ENCODE data around the gene MAPK4. TPM values are rescaled to one million over a fixed set of nuclear protein-coding genes. Genes with fewer than 3 reads are reported as not detected.

The MAPK4 gene
- total and polyA plus RNA-seq, 10 of the 15 experiments (the other 5 are each of a cell fraction or from before 2014, with no cell fraction given) = 0.03 to 0.11 (median 0.06) TPM; not detected in 4

DNA sequence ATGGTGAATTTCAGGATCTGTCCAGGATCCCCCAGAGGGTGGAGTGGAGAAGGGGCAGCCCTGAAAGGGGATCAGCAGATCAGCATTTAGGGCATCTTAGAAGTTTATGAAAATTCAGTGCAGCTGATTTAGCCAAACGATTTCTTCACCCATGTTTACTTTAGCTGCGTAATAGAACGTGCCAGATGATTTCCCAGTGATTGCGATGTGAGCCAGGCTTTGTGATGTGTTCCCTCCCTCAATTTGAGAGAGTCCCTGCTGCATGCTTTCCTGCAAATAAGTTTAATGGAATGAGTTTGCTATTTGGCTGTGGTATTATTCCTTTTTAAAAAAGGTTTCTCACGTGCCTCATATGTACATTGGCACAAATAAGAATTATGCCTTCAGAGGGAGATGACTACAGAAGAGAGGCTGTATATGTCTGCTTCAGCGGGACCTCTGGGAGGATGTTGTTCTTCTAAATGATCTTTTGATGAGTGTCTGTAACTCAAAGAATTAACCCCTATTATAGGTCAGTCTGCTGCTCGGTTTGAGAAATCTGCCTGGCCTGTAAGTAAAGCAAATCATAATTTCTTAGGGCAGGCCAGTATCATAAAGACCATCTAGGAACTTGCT is 148.1 kb downstream of the MAPK4 start:
- Histone ChIP-seq H3K4me2 (ENCODE audit: control insufficient read depth, insufficient read depth) (no peak overlapping the region), H3K9ac (ENCODE audit: control insufficient read depth, insufficient read depth, low read length) (no peak overlapping the region), H3K36me3 (ENCODE audit: control insufficient read depth in 2 of 2, insufficient read depth in 2 of 2, low read length in 1 of 2) (no peaks in the 10 kb centered on the region), H3K79me2 (ENCODE audit: control insufficient read depth, insufficient read depth, low read length) (no peaks in the 10 kb centered on the region), H3K4me3 (no peak overlapping the region), H3K27ac (ENCODE audit: control insufficient read depth, insufficient read depth) (no peak overlapping the region), H2AFZ (ENCODE audit: control insufficient read depth, low read depth, low read length) (no peak overlapping the region), H3K27me3 (replicated peaks in 1 of 2; ENCODE audit: control insufficient read depth in 2 of 2, insufficient read depth in 2 of 2, low read length in 1 of 2) (no peaks in the 10 kb centered on the region), H4K20me1 (ENCODE audit: control insufficient read depth, insufficient read depth) (no peaks in the 10 kb centered on the region), H3K9me3 (replicated peaks; ENCODE audit: control insufficient read depth, insufficient read depth, low read length) (no peaks in the 10 kb centered on the region), H3K4me1 (ENCODE audit: control insufficient read depth, insufficient read depth, low read length) (no peaks in the 10 kb centered on the region)
- TF ChIP-seq POLR2A (IDR thresholded peaks at IDR 0.05; ENCODE audit: low read depth, low read length) = no peak
- TF ChIP-seq, protein P1, sequence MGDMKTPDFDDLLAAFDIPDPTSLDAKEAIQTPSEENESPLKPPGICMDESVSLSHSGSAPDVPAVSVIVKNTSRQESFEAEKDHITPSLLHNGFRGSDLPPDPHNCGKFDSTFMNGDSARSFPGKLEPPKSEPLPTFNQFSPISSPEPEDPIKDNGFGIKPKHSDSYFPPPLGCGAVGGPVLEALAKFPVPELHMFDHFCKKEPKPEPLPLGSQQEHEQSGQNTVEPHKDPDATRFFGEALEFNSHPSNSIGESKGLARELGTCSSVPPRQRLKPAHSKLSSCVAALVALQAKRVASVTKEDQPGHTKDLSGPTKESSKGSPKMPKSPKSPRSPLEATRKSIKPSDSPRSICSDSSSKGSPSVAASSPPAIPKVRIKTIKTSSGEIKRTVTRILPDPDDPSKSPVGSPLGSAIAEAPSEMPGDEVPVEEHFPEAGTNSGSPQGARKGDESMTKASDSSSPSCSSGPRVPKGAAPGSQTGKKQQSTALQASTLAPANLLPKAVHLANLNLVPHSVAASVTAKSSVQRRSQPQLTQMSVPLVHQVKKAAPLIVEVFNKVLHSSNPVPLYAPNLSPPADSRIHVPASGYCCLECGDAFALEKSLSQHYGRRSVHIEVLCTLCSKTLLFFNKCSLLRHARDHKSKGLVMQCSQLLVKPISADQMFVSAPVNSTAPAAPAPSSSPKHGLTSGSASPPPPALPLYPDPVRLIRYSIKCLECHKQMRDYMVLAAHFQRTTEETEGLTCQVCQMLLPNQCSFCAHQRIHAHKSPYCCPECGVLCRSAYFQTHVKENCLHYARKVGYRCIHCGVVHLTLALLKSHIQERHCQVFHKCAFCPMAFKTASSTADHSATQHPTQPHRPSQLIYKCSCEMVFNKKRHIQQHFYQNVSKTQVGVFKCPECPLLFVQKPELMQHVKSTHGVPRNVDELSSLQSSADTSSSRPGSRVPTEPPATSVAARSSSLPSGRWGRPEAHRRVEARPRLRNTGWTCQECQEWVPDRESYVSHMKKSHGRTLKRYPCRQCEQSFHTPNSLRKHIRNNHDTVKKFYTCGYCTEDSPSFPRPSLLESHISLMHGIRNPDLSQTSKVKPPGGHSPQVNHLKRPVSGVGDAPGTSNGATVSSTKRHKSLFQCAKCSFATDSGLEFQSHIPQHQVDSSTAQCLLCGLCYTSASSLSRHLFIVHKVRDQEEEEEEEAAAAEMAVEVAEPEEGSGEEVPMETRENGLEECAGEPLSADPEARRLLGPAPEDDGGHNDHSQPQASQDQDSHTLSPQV (IDR thresholded peaks at IDR 0.05) = no peak
- TF ChIP-seq STAT3 (IDR thresholded peaks at IDR 0.05; ENCODE audit: low read depth, low read length) = no peak
- no peak for TF ChIP-seq FOXK2 (IDR thresholded peaks at IDR 0.05)
- TF ChIP-seq ZNF217 (IDR thresholded peaks at IDR 0.05) = no peak
- TF ChIP-seq MTA3 (IDR thresholded peaks at IDR 0.05; ENCODE audit: borderline replicate concordance, low read length) = no peak
- TF ChIP-seq TCF3 (IDR thresholded peaks at IDR 0.05; ENCODE audit: borderline replicate concordance, insufficient read depth, low read depth, low read length) = no peak
- no peak for TF ChIP-seq GABPA (IDR thresholded peaks at IDR 0.05; ENCODE audit: low read depth)
- TF ChIP-seq STAT1 (conservative IDR thresholded peaks at IDR 0.05) = no peak
- no peak for TF ChIP-seq BACH1 (IDR thresholded peaks at IDR 0.05; ENCODE audit: borderline replicate concordance)
- TF ChIP-seq TCF12 (IDR thresholded peaks at IDR 0.05; ENCODE audit: low read depth, low read length) = no peak
- TF ChIP-seq KDM1A (IDR thresholded peaks at IDR 0.05; ENCODE audit: borderline replicate concordance) = no peak
- no peak for TF ChIP-seq JUNB (IDR thresholded peaks at IDR 0.05)
- TF ChIP-seq CBFB (IDR thresholded peaks at IDR 0.05; ENCODE audit: low read depth) = no peak
- TF ChIP-seq ZNF384 (IDR thresholded peaks at IDR 0.05; ENCODE audit: borderline replicate concordance, low read depth, low read length) = no peak
- SMC1A ChIA-PET (ENCODE audit: uncharacterized antibody, unreplicated experiment) = no interaction called here
- CTCF ChIA-PET = interaction anchor here (0.6 kb wide), 1 partner anchor 13 kb away, joined by 3 read pairs; no protein-coding TSS in a partner anchor
- no peak for FAIRE-seq
- BruUV-seq (replicated peaks) = no TSS peak
- intact Hi-C loops (cut with micrococcal nuclease; ENCODE audit: unreplicated experiment) (no loop called here), in situ Hi-C loops (cut with MboI) (no loop called here)
- DNase-seq (ENCODE audit: low read depth, low spot score) = no peak
- POLR2A ChIA-PET = no interaction called here
- RAD21 ChIA-PET (ENCODE audit: unreplicated experiment) = no interaction called here
- ATAC-seq = no peak
- 20% methylated on average over 7 of the region's 7 CpGs for WGBS (ENCODE audit: insufficient coverage, insufficient replicate concordance, low lambda C conversion rate, missing lambda C conversion rate)

Measured in GM12878 (cell line).